Vagina (tissue), 2 donors: ENCODE results near the gene UBE4A.
"Not testable (repeated sequence)": the region's sequence is repeated elsewhere in the genome, so short reads cannot be mapped to it uniquely, and the experiment has no call there.

Experiments
- POLR2A ChIP-seq, 2 donors: fragments of 450-650 bp; IDR thresholded peaks; one replicate each; pipeline ENCODE4 v1.6.1; 2017; ENCODE audit warnings: antibody characterized with exemption in 2 of 2, mild to moderate bottlenecking in 2 of 2, moderate library complexity in 2 of 2
- POLR2AphosphoS5 ChIP-seq, 2 donors: sonication (generic); formaldehyde crosslinking; IDR thresholded peaks; one replicate each; pipeline ENCODE4 v1.9.0; 2017; ENCODE audit warnings: antibody characterized with exemption in 2 of 2, mild to moderate bottlenecking in 2 of 2, low read depth in 1 of 2; ENCODE audit not compliant: insufficient read depth in 1 of 2
- TF ChIP-seq, protein P1 (sequence below), 3 experiments: fragments of 450-650 bp in 2 of 3; fragments of 200-600 bp in 1 of 3; sonication (generic) in 1 of 3; IDR thresholded peaks; one replicate each; pipeline ENCODE4 v1.5.1; 2017 to 2019; ENCODE audit warnings: antibody characterized with exemption in 3 of 3, mild to moderate bottlenecking in 2 of 3, moderate library complexity in 2 of 3

DNA sequence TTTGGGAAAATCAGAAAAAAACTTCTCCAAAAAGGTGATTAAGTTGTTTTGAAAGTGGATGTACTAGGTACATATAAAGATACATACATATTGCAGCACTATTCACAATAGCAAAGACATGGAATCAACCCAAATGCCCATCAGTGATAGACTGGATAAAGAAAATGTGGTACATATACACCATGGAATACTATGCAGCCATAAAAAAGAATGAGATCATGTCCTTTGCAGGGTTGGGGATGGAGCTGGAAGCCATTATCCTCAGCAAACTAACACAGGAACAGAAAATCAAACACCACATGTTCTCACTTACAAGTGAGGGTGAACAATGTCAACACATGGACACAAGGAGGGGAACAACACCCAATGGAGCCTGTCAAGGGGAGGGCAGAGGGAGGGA is 57.5 kb downstream of the UBE4A start:
- TF ChIP-seq, protein P1, sequence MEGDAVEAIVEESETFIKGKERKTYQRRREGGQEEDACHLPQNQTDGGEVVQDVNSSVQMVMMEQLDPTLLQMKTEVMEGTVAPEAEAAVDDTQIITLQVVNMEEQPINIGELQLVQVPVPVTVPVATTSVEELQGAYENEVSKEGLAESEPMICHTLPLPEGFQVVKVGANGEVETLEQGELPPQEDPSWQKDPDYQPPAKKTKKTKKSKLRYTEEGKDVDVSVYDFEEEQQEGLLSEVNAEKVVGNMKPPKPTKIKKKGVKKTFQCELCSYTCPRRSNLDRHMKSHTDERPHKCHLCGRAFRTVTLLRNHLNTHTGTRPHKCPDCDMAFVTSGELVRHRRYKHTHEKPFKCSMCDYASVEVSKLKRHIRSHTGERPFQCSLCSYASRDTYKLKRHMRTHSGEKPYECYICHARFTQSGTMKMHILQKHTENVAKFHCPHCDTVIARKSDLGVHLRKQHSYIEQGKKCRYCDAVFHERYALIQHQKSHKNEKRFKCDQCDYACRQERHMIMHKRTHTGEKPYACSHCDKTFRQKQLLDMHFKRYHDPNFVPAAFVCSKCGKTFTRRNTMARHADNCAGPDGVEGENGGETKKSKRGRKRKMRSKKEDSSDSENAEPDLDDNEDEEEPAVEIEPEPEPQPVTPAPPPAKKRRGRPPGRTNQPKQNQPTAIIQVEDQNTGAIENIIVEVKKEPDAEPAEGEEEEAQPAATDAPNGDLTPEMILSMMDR (IDR thresholded peaks at IDR 0.05) = not testable (repeated sequence)
- not testable (repeated sequence) for TF ChIP-seq POLR2A (IDR thresholded peaks at IDR 0.05); POLR2AphosphoS5 (IDR thresholded peaks at IDR 0.05; ENCODE audit: insufficient read depth in 1 of 2, low read depth in 1 of 2)
